GM10248 (cell line): ENCODE results near the gene ASRGL1.

Experiments used
- CTCF ChIA-PET: fragments of 300-600 bp; sonication (Branson Sonifier 250); formaldehyde crosslinking; extraction: SDS; loops from one replicate; lab custom pipeline; 2021; ENCODE audit warnings: antibody characterized with exemption; lab: Yijun Ruan, JAX
- POLR2A ChIA-PET: fragments of 350-650 bp; sonication (Branson Sonifier 250); formaldehyde crosslinking; extraction: SDS; loops from one replicate; lab custom pipeline; 2020; ENCODE audit warnings: antibody characterized with exemption; lab: Yijun Ruan, JAX
- DNase-seq: peaks from one replicate; pipeline ENCODE4 v3.0.0; 2012; ENCODE audit errors: extremely low spot score
- TF ChIP-seq, protein P1 (sequence below): IDR thresholded peaks from 2 replicates; pipeline ENCODE4 v1.5.1; 2012; ENCODE audit warnings: mild to moderate bottlenecking, low read depth; ENCODE audit errors: extremely low read depth, missing control alignments, control extremely low read depth

ASRGL1 gene

DNA sequence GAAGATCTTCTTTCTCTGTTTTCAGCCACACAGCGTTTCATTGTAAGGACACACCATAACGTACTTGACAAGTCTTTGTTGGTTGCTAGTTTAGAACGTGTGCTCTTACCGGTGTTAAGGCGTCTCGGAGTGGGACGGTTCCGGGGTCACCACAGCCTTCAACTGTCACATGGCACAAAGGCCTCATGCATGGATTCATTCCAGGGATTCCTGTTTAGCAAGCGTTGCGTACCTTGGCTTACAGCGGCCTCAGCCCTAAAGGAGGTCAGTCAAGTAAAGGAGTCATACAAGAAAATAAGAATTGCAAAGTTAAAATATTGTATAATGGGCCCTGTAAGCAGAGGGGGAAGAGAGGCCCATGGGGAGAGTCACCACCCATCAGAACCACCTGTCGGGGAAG, 79.3 kb downstream of the ASRGL1 start:
- ChIA-PET CTCF (interaction anchor here (1.4 kb wide), 1 partner anchor 8 kb away, joined by 6 read pairs; no protein-coding TSS in a partner anchor), POLR2A (no interaction called here)
- no peak for DNase-seq
- TF ChIP-seq, protein P1, sequence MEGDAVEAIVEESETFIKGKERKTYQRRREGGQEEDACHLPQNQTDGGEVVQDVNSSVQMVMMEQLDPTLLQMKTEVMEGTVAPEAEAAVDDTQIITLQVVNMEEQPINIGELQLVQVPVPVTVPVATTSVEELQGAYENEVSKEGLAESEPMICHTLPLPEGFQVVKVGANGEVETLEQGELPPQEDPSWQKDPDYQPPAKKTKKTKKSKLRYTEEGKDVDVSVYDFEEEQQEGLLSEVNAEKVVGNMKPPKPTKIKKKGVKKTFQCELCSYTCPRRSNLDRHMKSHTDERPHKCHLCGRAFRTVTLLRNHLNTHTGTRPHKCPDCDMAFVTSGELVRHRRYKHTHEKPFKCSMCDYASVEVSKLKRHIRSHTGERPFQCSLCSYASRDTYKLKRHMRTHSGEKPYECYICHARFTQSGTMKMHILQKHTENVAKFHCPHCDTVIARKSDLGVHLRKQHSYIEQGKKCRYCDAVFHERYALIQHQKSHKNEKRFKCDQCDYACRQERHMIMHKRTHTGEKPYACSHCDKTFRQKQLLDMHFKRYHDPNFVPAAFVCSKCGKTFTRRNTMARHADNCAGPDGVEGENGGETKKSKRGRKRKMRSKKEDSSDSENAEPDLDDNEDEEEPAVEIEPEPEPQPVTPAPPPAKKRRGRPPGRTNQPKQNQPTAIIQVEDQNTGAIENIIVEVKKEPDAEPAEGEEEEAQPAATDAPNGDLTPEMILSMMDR, result no peak

DNA sequence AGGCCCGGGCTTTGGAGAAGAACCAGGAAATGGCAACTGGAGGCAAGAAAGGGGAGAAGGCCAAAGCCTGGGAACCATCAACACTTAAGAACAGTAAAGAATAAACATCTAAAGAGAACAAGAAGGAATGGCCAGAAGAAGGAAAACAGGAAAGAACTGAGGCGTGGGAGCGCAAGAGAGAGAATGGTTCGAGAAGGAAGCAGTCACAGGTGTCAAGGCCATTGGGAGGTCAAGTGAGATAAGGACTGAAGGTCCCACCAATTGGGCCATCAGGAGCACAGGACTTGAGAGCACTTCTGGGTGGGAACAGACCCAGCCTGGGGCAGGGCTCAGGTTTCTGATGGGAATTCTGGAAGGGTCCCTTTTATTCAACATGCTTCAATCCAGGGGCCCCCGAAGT, 80.9 kb downstream of the ASRGL1 start:
- CTCF ChIA-PET, result interaction anchor here (1.1 to 1.4 kb wide), 2 partner anchors 12 to 276 kb away, joined by 3 to 6 read pairs; no protein-coding TSS in a partner anchor
- TF ChIP-seq, protein P1, result no peak
- POLR2A ChIA-PET, result no interaction called here
- no peak for DNase-seq

DNA sequence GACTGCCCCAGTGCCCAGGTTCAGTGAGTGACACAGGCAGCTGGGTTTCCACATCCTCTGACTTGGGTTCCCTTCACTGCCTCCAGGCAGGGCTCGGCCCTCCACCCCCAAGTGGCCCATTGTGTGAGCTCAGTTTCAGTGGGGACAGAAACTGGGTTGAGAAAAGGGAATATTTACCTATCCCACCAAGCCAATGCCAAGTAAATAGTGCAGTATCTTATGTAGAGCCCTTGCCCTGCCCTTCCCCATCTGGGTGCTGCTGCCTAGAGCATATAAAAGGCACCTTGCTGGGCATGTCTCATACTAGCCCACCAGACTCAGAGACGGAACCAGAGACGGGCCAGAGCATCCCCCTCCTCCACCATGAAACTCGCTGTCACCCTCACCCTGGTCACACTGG, 81.5 kb downstream of the ASRGL1 start, which contains the start of gene SCGB1A1:
SCGB1A1 (plus strand) TSS at position 301 of the 400 bp plus-strand sequence; CDS start at position 364, 63 bp downstream.
- DNase-seq, result no peak
- ChIA-PET POLR2A (no interaction called here), CTCF (interaction anchor here (1.1 to 1.4 kb wide), 2 partner anchors 13 to 276 kb away, joined by 3 to 6 read pairs; no protein-coding TSS in a partner anchor)
- TF ChIP-seq, protein P1, result no peak

DNA sequence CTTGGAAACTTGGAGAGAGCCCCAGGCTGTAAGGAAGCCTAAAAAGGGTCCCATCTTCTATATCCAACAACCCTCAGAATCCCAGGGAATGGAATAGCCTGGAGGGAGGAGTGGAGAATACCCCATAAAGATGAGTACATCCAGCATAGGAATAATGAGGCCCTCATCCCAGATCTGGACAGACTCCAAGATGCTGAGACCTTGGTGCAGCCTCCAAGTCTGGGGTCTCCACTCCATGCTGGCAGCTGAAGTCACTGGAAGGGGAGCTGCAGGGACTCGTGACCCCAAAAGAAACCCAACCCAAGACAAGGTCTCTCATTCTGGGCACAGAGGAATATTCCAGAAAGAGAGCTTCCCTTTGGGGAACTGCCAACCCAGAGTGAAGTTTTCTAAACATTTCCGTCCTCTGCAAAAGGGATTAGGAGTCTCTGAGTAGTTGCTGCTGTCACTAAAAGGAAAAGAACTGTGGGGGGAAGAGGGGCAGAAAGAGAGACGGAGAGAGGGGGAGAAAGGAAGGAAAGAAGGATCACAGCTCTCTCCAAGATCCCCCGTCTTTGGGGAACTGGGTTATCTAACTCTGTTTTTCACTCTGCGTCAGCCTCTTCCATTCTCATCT, 82.2 kb downstream of the ASRGL1 start:
- ChIA-PET POLR2A (no interaction called here), CTCF (interaction anchor here (1.0 to 1.4 kb wide), 2 partner anchors 123 to 275 kb away, joined by 3 to 6 read pairs; no protein-coding TSS in a partner anchor)
- TF ChIP-seq, protein P1, result no peak
- no peak for DNase-seq

- DNase-seq, result no peak
- POLR2A ChIA-PET, result no interaction called here
- TF ChIP-seq, protein P1, result no peak
- CTCF ChIA-PET, result interaction anchor here (1.0 kb wide), 1 partner anchor 123 kb away, joined by 3 read pairs; no protein-coding TSS in a partner anchor
These were observed 82.7 kb downstream of the ASRGL1 start for GRCh38 chr11:62419943-62420342.

DNA sequence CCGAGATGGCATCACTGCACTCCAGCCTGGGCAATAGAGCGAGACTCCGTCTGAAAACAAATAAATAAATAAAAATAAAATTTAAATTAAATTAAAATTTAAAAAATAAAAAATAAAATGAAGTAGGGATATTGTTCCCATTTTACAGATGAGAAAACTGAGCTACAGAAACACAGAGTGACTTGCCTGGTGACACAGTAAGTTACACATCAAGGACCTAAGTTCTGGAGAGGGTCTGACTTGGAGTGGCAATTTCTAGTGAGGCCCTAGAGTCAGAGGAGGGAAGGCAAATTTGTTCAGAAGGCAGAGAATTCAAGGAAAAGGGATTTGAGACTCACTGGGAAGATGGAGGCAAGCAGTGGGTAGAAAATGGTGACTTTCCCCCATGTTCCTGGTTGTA, 83.6 kb downstream of the ASRGL1 start:
- POLR2A ChIA-PET, result no interaction called here
- CTCF ChIA-PET, result interaction anchor here (2.4 to 5.8 kb wide), 2 partner anchors 122 to 140 kb away, joined by 11 to 83 read pairs; no protein-coding TSS in a partner anchor
- TF ChIP-seq, protein P1, result no peak
- DNase-seq, result no peak
